ENCODE data around the gene RPP38.

RPP38 gene

DNA sequence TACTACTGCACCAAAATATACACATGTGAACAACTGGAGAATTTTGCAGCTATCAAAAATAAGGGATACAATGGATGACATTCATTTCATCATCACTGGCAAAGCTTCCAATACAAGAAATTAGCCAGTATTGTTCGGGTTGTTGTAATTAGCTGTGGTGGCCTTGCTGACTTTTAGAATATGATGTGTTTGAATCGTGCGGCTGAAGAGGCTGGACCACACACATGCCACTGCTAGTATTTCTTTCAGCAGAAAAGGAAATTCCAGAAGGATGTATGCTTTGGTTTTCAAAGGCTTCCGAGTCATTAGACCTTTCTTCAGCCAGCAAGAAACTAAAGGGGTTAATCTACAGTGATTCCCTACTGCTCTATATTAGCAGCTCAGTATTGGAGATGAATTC lies 16.6 kb downstream of the RPP38 start:
- no peak for DNase-seq

DNA sequence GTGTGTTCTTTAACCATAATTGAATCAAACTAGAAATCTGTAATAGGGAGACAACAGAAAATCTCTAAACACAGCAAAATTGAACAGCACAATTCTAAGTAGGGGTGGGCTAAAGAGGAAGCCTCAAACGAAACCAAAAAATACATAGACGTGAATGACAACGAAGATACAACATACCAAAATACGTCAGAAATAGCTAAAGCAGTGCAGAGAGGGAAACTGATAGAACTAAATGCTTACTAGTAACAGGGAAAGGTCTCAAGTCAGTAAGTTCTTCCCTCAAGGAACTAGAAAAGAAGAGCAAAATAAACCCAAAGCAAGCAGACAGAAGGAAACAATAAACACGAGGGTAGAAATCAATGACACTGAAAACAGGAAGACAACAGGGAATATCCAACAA lies 19.1 kb downstream of the RPP38 start:
- DNase-seq: no peak

DNA sequence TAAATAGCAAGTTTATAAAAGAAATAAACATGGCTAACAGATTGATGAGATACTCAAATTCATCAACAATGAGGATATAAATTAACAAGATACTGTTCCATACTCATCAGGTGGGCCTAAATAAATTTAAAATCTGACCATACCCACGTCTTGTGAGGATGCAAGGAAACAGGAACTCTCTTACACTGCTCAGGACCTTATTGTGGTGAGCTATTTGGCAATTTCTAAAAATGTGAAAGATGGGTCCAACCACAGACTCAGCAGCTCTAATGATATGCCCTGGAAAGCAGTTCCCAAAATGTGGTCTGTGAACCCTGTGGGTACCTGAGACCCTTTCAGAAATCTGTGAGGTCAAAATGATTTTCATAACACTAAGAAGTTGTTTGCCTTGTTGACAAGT lies 21.5 kb downstream of the RPP38 start:
- no peak for DNase-seq

DNA sequence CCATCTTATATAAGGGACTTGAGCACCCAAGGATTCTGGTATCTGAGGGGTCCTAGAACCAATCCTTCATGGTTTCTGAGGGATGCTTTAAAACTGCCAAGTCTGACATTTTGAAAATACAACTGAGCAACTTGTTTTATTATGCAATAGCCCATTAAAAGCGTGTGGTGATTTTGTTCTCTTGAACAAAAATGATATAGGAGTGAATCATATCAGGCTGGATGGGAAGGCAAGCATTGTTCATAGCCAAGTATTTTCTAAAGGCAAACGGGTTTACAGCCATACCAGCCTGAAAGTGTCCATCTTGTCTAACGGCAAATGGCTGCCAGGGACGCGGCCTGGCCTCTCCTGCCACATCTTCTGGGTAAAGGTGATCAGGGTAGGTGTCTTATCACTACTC lies 23.4 kb downstream of the RPP38 start:
- no peak for DNase-seq

DNA sequence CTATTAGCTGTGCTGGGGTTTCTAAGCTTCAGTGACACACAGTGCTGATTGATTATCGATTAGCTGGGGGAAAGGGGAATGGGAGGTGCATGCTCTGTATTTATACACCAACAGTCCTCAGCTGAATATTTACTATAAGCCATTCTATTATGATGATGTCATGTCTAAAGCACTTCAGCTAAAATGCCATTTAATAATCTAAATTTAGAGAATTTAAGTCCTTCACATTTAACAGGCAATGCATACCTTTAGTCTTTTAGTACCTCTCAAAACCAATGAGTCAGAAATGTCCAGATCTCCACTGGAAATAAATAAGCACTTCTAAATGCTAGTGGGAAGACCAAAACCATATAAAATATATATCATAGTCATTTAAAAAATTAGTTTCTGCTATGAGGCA lies 24.6 kb downstream of the RPP38 start:
- DNase-seq: no peak

DNA sequence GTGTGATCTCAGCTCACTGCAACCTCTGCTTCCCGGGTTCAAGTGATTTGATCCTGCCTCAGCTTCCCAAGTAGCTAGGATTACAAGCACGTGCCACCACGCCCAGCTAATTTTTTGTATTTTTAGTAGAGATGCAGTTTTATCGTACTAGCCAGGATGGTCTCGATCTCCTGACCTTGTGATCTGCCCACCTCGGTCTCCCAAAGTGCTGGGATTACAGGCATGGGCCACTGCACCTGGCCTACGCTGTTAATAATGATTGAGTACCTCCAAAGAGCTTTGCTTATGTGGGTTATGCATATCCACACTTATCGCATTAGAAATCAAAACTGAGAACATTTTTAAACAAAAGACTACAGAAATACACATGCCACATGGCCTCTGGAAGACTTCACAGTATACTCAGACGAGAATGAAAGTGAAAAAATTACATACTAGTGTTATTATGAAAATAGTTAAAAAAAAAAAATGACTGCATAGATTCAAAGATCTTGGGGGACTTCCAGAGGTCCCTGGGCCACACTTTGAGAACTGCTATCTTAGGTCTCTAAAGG lies 25.4 kb downstream of the RPP38 start:
- peak; percentile 23 for DNase-seq

DNA sequence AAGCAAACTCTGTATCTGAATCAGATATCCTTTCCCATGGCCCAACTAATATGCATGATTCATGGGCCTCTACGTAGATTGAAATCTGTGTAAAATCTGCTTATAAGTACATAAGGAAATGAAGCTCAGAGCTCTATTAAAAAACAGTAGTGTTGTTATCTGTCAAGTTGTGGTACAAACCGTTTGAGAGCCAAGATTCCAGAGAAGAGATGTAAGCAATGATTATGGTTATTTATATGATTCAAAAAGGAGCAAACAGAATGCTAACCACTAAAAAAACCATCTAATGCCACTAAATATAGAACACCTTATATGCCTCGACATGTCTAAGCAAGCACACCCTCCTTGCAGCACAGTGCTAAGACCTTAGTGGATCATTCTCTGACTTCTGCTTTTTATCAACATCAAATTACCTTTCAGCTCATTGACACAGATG lies 26.6 kb downstream of the RPP38 start:
- DNase-seq: no peak

DNA sequence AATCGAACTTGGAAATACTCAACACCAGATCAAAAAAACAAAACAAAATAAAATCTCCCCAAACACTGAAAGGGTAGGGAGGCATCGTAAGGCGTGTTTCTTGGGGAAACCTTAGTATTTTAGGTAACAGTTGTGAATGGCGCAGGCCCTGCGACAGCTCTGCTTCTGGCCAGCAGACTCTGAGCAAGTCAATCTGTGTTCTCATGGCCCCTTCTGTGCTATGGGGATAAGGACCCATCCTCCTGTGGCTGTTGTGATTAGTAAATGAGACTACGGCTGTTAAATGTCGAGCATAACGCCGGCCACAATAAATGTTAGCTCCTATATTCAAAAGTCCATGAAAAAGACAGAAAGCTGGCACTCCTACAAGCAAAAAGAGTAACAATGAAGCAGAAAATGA lies 27.0 kb downstream of the RPP38 start:
- no peak for DNase-seq

DNA sequence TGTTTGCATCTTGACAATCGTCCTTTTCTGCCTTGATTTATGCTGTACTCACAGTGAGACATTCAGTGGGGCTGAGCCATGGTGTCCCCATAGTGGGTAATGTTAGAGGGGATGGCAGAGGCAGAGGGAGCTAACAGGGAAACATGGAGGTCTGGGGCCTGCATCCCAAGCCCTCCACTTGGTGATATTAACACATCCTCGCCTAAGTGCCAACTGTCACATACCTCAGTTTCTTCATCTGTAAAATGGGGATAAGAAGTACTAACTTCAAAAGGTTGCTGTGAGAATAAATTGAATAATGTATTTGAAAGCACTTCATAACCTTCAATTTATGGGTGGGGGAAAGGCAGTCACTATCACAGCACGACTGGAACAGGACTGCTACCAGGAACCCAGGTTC lies 27.8 kb downstream of the RPP38 start:
- no peak for DNase-seq

DNA sequence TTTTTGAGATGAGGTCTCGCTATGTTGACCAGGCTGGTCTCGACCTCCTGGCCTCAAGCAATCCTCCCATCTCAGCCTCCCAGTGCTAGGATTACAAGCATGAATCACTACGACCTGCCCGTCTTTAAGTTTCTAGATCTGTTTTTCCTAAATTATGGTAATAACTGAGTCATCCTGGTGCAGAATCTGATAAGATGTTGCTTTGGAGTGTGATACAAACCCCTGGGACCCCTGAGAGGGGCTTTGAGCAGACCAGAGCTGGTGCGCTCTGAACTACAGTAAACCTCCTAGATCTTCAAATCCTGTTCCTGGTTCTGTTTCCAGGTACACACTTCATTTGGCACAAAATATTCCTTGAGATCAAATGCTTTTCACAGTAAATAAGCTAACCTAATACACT lies 34.2 kb downstream of the RPP38 start:
- DNase-seq: no peak

DNA sequence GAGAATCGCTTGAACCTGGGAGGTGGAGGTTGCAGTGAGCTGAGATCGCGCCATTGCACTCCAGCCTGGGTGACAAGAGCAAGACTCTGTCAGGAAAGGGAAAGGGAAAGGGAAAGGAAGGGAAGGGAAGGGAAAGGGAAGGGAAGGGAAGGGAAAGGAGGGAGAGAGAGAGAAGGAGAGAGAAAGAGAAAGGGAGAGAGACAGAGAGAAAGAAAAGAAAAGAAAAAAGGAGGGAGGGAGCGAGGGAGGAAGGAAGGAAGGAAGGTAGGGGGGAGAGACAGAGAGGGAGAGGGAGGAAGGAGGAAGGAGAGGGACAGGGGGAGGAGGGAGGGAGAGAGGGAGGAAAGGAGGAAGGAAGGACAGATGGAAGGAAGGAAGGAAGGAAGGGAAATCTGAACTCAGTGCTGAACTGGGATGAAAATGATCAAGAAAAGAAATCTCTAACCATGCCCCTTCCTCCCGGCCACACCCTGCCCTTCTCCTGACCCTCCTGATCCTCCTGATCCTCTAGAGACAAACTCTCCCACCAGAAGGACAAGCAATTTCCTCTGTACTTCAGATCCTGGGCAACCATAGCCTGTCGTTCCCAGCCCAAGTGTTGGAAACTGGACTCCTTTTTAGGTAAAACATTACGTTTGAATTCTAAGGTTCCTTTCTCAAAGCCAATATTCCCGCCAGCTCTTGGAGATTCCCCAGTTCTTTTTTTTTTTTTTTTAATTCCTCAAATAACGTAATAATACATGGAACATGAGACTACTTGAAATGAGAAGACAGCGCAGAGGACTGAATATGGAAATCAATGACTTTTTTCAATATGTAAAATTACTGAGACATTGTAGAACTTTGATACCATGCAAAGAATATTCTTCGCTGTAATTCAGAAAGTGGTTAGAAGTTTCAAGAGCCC lies 39.2 kb downstream of the RPP38 start:
- DNase-seq: no peak

DNA sequence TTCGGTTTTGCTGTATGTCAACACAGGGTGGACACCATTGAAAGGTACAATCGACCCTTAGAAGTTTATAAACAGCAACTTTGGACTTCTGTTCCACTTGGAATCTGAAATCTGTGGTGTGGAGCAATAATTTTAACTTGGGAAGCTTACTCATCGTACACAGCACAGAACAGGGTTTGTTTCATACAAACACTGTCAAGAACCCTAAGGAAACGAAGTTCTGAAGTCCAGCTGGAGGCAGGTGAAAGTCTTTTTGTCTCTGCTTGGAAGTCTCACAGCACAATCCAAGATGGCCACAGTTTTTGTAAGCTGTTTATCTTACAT lies 39.8 kb downstream of the RPP38 start:
- DNase-seq: no peak

DNA sequence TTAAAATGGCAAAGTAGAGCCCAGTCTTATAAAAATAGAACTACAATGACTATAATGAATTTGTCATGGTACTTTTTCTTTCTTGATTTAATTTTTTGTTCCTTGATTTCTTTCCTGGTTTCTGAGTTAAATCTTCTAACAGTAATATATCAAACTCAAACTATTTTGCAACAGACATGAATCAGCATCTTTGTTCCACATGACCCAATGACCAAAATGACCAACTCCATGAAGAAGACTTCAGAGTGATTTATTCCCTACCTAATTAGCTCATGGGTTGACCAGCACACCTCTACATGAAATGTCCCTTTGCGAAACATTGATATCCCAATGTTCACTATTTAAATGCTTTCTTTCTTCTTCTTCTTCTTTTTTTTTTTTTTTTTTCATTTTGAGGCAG lies 40.5 kb downstream of the RPP38 start:
- DNase-seq: no peak

DNA sequence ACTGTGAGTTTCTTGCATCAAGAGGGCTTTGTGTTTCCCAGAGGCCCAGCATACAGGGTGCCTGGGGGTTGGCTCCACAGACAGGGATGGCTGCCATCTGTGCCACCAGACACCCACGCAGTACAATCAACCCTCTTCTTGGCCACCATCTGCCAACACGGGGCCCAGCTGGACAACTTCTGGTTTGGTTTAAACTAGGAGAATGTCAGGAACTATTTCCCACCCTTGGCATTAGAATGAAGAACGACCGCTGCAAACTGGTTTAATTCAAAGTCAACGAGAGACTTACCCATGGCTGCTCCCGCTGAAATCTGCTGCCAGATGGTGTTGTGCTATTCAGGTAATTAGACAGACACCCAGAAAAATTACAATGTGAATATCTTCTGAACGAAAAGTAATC lies 43.5 kb downstream of the RPP38 start:
- DNase-seq: no peak

DNA sequence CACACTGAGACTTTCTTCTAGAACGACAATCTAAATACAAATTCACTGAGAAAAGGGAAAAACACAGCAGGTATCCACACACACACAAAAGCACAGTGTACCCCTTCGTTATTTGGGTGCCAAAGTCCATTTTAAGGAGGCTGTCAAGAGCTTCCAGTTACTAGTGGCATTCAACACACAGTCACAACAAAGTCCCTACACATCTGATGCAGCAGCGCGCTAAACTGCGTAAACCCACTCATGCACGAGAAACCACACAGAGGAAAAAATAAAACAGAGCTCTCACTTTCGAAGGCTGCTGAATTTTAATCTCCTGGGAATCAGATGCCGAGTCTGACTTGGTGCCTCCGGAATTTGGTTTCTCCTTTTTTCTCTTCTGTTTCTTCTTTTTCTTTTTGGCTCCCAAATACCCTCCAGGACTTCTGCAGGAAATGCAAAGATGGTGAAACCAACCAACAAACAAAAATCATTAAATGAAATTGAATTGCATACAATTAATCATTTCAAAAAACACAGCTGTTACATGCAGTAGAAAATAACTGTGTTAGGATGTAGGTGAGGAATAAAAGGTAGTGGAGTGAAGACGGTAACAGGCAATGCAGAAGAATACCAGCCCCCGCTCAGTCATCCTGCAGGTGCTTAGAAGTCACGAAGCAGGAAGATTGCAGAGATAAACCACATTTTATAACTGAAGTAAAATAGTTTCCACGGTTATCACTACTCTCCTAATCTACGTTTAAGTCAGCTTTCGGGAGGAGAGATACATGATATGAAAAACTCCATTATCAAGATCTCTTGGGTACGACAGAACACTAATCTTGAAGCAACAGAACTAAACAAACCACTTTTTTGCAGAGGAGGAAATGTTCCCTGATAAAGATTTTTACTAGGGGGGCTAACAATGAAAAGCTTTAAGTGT lies 44.2 kb downstream of the RPP38 start:
- DNase-seq: peak; percentile 18

DNA sequence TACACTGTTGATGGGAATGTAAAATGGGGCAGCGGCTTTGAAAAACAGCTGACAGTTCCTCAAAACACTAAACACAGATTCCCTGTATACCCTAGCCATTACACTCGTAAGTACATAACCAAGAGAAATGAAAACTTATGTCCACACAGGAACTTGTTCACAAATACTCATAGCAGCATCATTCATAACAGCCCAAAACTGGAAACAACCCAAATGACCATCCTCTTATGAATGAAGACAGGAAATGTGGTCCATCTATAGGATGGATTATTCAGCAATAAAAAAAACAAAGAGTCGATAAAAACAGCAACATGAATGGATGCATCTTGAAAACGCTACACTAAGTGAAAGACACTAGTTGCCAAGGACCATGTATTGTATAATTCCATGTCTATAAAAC lies 47.6 kb downstream of the RPP38 start:
- DNase-seq: no peak

DNA sequence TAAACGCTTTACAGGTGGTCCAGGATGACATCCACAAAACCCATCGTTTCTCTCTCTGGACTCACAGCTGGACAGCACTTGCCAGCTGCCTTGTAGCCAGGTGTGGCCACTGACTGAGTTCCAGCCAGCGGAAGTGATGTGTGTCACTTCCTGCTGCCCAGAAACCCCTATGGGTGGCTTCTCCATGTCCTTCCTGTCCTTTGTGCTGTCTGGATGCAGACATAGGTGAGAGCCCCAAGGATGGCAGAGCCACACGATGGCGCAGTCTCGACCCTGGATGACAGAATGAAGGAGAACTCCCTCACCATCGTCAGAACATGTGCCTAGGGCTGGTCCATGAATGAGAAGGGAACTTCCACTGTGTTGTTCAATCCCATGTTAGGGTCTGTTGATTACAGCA lies 49.2 kb downstream of the RPP38 start:
- no peak for DNase-seq

DNA sequence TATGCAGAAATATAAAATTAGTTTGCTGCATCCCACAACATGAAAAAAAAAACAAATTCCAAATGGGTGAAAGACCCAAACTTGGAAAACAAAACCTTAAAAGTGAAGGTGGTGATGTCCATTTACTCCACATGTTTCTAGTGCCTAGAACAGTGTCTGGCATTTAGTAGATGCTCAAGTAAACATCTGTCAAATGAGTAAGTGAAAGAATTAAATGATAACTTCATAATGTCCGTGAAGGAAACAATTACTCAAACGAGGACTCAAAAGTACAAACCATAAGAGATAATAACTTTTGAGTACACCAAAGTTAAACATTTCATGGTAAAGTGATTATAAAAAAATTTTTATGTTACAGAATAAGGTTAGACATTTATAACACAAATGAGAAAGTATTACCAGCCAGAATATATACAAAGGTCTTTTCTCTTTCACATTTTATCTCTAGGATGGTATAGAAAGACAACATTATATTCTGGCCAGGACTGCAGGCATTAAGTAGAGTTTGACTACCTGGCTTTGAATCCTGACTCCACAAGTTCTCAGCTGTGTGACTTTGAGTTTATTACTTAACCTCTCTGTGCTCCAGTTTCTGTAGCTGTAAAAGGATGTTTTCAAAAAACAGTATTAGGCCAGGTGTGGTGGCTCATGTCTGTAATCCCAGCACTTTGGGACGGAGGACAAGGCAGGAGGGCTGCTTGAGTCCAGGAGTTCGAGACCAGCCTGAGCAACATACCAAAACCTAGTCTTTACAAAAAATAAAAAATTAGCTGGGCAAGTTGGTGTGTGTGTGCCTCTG lies 50.6 kb downstream of the RPP38 start:
- no peak for DNase-seq

DNA sequence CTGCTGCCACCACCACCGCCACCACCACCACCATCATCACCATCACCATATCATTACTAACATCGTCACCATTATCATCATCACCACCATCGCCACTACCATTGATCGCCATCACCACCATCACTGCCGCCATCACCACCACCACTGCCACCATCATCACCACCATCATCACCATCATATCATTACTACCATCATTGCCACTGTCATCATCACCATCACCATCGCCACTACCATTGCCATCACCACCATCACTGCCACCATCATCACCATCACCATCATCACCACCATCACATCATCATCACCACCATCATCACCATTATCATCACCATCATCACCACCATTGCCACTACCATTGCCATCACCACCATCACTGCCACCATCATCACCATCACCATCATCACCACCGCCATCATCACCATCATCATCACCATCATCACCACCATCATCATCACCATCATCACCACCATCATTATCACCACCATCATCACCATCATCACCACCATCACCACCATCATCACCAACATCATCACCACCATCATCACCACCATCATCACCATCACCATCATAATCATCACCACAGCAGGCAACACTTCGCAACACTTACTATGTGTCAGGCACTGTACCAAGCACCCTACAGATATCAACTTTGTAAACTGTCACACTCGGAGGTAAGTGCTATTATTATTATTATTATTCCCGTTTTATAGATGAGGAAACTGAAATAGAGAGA lies 52.1 kb downstream of the RPP38 start:
- no peak for DNase-seq

DNA sequence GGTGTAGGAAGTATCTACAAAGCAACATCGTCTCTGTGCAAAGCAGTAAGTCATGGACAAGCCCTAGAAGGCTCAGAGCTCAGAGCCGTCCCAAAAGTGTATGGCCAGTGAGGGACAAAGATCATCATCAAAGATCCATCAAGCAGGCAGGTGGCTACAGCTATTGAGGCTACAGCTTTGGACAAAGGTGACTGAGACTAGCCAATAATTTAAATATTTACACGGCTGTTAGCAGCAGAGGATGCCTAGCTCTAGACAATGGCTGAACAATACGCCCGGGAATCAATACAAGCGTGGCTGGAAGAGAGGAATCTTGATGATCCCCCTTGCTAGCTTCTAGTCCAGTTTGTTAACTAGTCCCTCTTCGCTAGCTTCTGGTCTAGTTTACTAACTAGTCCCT lies 53.4 kb downstream of the RPP38 start:
- no peak for DNase-seq

DNA sequence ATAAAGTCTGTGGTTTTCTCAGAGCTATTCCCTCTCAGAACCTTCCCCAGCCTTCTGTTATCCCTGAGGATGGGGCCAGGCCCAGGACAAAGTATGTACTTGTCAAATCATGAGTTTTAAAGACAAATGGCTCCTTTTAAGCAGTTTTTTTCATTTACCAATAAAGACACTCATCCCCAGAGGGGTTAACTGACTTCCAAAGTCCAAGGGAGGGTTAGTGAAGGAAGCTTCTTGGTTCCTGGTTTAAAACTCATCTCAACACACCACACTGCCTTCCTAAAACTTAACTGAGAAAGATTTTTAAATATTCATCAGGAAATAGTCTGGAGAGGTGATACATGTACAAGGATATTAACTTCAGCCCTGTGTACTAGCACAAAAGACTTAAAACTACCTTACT lies 55.4 kb downstream of the RPP38 start:
- DNase-seq: no peak

Measured in activated naive CD4-positive, alpha-beta T cell treated with Interleukin-2 at 50 U/mL for 16 hours (primary cell).